ENCODE data around the gene MRC2. TPM values are rescaled to one million over a fixed set of nuclear protein-coding genes. Genes with fewer than 3 reads are reported as not detected.

Gene MRC2
- total RNA-seq, 1 donor from 2014 or later, result 91.2 TPM

DNA sequence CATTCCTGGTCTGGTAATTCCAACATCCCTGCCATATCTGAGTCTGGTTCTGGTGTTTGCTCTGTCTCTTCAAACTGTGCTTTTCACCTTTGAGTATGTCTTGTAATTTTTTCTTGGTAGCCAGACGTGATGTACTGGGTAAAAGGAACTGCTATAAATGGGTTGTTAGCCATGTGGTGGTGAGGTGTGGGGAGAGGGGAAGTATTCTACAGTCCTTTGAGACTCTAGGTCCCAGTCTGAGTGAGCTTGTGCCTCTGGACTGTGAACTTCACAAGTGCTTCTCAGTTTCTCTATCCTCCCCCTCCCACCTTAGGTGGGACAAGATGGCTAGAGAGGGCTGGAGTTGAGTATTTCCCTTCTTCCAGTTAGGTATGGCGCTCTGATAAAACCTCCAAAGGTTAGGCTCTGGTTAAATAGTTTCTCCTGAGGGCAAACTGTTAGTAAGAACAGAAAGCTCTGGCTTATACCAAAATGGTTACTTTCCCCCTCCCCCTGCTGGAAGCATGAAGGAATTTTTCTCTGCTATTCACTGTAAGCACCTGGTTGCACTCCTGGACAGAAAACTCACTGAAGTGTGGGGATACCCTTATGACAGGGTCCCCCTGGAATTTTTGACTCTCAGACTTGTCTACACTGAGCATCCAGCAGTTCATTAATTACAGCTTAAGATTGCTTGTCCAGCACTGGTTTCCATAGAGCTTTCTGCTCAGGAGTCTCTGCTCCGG, 92.8 kb downstream of the MRC2 start:
- Histone ChIP-seq H3K27me3 (ENCODE audit: low read depth) (no peaks in the 10 kb centered on the region), H3K4me1 (peaks cover 5% of the 10 kb centered on the region), H3K27ac (no peak overlapping the region), H3K4me3 (no peak overlapping the region), H3K36me3 (no peaks in the 10 kb centered on the region), H3K9me3 (no peaks in the 10 kb centered on the region)
- ATAC-seq (peak; percentile 74 to 77), DNase-seq (no peak)
- intact Hi-C loops (cut with DNase I), result no loop called here
- TF ChIP-seq, protein P1, sequence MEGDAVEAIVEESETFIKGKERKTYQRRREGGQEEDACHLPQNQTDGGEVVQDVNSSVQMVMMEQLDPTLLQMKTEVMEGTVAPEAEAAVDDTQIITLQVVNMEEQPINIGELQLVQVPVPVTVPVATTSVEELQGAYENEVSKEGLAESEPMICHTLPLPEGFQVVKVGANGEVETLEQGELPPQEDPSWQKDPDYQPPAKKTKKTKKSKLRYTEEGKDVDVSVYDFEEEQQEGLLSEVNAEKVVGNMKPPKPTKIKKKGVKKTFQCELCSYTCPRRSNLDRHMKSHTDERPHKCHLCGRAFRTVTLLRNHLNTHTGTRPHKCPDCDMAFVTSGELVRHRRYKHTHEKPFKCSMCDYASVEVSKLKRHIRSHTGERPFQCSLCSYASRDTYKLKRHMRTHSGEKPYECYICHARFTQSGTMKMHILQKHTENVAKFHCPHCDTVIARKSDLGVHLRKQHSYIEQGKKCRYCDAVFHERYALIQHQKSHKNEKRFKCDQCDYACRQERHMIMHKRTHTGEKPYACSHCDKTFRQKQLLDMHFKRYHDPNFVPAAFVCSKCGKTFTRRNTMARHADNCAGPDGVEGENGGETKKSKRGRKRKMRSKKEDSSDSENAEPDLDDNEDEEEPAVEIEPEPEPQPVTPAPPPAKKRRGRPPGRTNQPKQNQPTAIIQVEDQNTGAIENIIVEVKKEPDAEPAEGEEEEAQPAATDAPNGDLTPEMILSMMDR (IDR thresholded peaks at IDR 0.05), result peak; percentile 37

DNA sequence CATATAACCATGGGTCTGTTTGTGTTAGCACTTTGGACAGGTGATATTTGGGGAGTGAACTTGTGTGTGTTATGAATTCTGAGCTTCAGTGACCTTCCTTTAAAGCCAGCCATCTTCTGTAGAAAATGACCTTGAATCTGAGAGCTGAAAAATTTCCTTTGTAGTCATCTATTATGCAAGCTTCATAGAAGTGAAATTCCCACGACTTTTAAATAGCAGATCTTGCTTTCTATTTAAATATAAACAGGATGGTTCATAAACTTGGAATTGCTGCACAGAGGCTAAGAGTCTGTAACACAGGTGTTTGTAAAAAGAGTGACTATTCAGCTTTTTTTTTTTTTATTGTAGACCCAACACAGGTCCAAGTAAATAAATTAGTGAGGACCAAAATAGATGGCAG, 95.2 kb downstream of the MRC2 start:
- DNase-seq, result no peak
- Histone ChIP-seq H3K27me3 (ENCODE audit: low read depth) (no peaks in the 10 kb centered on the region), H3K4me3 (no peak overlapping the region), H3K36me3 (no peaks in the 10 kb centered on the region), H3K27ac (no peak overlapping the region), H3K9me3 (no peaks in the 10 kb centered on the region), H3K4me1 (peaks cover 9% of the 10 kb centered on the region)
- ATAC-seq, result no peak
- intact Hi-C loops (cut with DNase I), result no loop called here
- TF ChIP-seq, protein P1 (IDR thresholded peaks at IDR 0.05), result no peak

DNA sequence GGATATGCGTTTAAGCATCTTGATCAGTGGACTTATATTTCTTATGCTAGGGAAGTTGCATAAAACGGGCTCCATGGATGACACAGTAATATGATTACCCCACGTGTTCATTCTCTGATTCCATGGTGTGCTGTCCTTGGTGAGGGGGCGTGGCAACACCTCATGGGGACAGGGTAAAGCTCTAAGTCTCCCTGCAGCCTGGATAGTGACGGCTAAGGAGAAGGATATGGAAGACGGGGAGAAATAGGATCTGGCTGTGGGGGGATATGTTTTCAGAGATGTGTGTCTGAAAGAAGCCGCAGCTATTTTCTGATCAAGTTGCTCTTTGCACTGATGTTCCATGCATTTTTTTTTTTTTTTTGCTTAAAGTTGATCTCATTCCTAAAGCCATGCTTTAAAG, 96.4 kb downstream of the MRC2 start:
- Histone ChIP-seq H3K27ac (no peak overlapping the region), H3K9me3 (no peaks in the 10 kb centered on the region), H3K4me3 (no peak overlapping the region), H3K36me3 (no peaks in the 10 kb centered on the region), H3K27me3 (ENCODE audit: low read depth) (no peaks in the 10 kb centered on the region), H3K4me1 (peaks cover 9% of the 10 kb centered on the region)
- no peak for DNase-seq
- intact Hi-C loops (cut with DNase I), result no loop called here
- no peak for ATAC-seq
- TF ChIP-seq, protein P1 (IDR thresholded peaks at IDR 0.05), result no peak

DNA sequence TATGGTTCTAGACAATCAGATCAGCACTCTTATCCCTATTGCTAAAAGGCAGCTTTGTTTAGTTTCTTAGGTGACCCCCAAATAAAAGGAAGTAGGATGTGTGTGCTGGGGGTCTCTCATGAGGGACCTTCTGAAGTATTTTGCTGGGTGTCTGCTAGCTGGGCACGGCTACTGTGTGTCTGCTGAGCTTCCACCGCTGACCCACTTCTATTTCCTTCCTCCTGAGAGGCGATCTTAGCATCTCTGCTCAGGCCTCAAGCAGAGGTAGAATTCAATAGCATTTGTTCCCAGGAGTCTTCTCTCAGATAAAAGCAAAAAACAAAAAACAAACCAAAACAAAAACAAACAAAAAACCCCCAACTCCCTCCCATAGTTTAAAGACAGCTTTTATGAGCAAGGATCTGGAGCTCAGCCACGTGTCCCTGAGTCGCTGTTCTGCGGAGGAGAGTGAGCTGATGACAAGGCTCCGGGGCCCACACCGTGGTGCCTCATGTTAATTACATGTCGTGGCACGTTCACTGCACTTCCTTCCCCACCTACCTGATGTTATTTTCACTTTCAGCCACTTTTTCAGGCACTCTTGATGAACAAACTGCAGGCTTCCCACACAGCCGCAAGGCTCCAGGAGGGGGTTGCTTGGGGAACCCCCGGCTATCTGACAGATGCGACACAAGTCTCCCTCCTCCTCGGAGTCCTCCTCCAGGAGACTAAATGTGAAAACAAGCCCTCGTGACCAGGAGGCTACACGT, 97.1 kb downstream of the MRC2 start:
- ATAC-seq, result peak; percentile 34 to 63
- Histone ChIP-seq H3K9me3 (no peaks in the 10 kb centered on the region), H3K27ac (no peak overlapping the region), H3K27me3 (ENCODE audit: low read depth) (no peaks in the 10 kb centered on the region), H3K4me1 (peaks cover 9% of the 10 kb centered on the region), H3K4me3 (no peak overlapping the region), H3K36me3 (no peaks in the 10 kb centered on the region)
- TF ChIP-seq, protein P1 (IDR thresholded peaks at IDR 0.05), result no peak
- intact Hi-C loops (cut with DNase I), result no loop called here
- DNase-seq, result no peak

DNA sequence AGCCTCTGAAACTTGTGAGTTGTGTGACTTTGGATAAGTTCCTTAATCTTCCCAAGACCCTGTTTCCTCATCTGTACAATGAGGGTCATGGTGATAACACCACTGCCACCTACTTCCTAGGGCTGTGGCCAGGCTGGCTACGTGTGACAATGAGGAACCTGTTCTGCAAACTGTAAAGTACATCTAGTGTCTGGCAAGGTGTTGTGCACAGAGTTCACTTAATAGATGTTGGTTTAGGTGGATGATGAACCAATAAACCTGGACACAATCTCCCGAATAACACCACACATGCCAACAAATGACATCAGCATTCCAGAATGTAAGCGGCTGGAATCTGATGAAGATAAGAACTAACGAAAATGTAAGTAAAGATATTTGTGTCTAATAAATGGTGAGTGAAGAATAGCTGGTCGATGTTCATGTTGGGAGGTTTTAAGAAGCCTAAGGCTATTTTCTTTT, 98.3 kb downstream of the MRC2 start:
- peak; percentile 49 to 59 for ATAC-seq
- no peak overlapping the region for H3K27ac ChIP-seq
- TF ChIP-seq, protein P1 (IDR thresholded peaks at IDR 0.05), result no peak
- no peaks in the 10 kb centered on the region for H3K36me3 ChIP-seq
- no peak for DNase-seq
- intact Hi-C loops (cut with DNase I), result no loop called here
- no peaks in the 10 kb centered on the region for H3K27me3 ChIP-seq (ENCODE audit: low read depth)
- no peak overlapping the region for H3K4me3 ChIP-seq
- peaks cover 9% of the 10 kb centered on the region for H3K4me1 ChIP-seq
- H3K9me3 ChIP-seq, result no peaks in the 10 kb centered on the region
